Omental fat pad (tissue), 4 donors: ENCODE results near the gene INPP4B. TPM values are rescaled to one million over a fixed set of nuclear protein-coding genes. Genes with fewer than 3 reads are reported as not detected.

Source experiments
- ATAC-seq: fragments of 150-250 bp; one replicate; pipeline ENCODE4 v1.9.1; 2016; ENCODE audit warnings: mild to moderate bottlenecking, moderate library complexity; ENCODE audit not compliant: low FRiP score
- DNase-seq: peaks from one replicate; pipeline ENCODE4 v3.0.0-alpha.2; 2019; ENCODE audit warnings: low spot score
- CTCF ChIP-seq, 3 donors: fragments of 450-650 bp; IDR thresholded peaks; one replicate each; pipeline ENCODE4 v1.5.1; 2016 to 2017; ENCODE audit warnings: antibody characterized with exemption in 3 of 3, mild to moderate bottlenecking in 3 of 3, moderate library complexity in 2 of 3
- total RNA-seq, 4 donors: library from RNA; depleted of rRNA; stranded (reverse); fragments of >200 nt; gene quantifications; one replicate each; pipeline ENCODE4 v1.1.0, GENCODE V29; 2016

INPP4B gene
- total RNA-seq, 4 donors from 2014 or later: 6.6 to 54.2 (median 14.2) TPM

DNA sequence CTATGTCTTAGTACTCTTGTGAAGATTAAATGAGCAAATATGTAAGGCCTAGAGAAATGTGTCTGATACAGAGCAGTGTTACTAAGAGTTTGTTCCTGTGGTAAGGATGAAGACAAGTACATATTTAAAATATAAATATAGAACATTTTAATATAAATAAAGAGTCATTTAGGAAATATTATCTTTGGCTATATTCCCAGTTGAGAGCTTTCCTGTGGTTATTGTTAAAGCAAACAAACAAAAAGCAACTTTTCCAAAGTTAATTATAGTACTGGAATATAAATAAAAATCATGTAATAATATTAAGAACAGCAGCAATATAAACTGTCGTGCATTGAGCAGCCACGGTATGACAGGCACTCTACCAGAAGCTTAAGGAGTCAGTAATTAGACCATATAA, 472.5 kb downstream of the INPP4B start:
- TF ChIP-seq CTCF (IDR thresholded peaks at IDR 0.05): no peak
- DNase-seq (no peak), ATAC-seq (no peak)

DNA sequence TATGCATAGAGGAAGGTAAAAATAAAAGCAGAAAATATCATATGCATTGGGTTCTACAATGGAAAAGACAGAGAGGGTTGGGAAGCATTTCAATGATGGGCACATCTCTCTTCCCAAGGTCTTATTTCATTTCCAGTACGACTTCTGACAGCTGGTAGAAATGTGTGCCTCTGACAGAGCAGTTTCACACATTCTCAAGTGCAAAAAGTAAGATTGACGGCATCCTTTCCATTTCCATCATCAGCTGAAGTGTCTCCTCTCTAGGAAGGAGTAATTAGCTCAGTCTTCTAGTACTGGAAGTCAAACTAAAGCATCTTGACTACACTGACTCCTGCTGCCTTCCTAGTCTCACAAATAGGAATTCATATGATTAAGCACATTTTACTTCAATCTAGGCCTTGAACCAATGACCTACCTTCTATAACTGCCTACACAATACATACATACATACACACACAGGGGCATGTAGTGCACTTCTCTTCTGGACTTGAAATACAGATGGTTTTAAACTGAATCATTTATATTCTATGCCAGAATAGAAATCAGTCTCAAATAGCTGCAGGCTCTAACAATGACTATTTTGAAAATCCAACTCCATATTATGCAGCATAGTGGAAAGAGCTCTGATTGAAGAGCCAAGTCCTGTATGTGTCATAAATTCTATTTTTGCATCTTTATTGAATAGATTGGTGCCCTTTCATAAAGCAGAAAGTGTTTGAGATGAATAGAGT, 473.4 kb downstream of the INPP4B start:
- ATAC-seq: no peak
- TF ChIP-seq CTCF (IDR thresholded peaks at IDR 0.05): no peak
- no peak for DNase-seq

DNA sequence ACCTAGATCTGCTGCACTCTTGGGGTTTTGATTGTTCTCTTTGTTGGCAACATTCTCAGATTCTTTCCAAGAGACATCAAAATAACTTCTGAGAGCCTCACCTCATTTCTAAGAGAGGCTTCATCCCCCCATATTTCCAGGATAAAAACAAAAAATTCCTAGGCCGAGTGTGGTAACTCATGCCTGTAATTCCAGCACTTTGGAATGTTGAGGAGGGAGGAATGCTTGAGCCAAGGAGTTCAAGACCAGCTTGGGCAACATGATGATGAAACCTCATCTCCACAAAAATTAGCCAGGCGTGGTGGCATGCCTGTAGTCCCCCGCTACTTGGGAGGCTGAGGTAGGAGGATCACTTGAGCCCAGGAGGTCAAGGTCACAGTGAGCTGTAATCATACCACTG, 477.0 kb downstream of the INPP4B start:
- no peak for TF ChIP-seq CTCF (IDR thresholded peaks at IDR 0.05)

GRCh38 chr4:142367418-142368180, 478.5 kb downstream of the INPP4B start:
- no peak for DNase-seq
- no peak for ATAC-seq
- TF ChIP-seq CTCF (IDR thresholded peaks at IDR 0.05): no peak

More for the DNA sequence above, 477.0 kb downstream of the INPP4B start:
- ATAC-seq (no peak), DNase-seq (no peak)

GRCh38 chr4:142366769-142367181, 479.3 kb downstream of the INPP4B start:
- no peak for DNase-seq
- no peak for TF ChIP-seq CTCF (IDR thresholded peaks at IDR 0.05)
- ATAC-seq: no peak

DNA sequence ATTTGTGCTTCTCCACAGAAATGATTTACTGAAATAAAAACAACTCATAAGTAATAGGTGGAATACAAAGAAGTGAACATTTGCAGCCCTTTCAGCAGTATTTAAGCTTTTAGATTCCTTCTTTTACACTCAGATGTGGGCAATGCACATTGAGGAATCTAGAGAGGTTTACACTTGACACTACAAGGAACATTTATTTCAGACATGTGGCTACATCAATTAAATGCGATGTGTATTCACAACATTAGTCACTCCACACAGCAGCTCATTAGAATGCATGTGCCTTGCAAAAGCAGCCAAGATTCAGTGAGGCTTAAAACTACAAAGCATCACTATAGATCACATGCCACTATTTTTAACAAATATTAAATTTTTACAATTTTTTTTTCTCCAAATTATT, 480.7 kb downstream of the INPP4B start:
- ATAC-seq: no peak
- no peak for DNase-seq
- no peak for TF ChIP-seq CTCF (IDR thresholded peaks at IDR 0.05)
